ENCODE results near the gene ZNF343.
"Not testable (repeated sequence)": the region's sequence is repeated elsewhere in the genome, so short reads cannot be mapped to it uniquely, and the experiment has no call there.

DNA sequence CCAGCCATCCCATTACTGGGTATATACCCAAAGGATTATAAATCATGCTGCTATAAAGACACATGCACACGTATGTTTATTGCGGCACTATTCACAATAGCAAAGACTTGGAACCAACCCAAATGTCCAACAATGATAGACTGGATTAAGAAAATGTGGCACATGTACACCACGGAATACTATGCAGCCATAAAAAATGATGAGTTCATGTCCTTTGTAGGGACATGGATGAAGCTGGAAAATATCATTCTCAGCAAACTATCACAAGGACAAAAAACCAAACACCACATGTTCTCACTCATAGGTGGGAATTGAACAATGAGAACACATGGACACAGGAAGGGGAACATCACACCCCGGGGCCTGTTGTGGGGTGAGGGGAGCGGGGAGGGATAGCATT lies 2.3 kb downstream of the ZNF343 start:
- TF ChIP-seq, protein P1, sequence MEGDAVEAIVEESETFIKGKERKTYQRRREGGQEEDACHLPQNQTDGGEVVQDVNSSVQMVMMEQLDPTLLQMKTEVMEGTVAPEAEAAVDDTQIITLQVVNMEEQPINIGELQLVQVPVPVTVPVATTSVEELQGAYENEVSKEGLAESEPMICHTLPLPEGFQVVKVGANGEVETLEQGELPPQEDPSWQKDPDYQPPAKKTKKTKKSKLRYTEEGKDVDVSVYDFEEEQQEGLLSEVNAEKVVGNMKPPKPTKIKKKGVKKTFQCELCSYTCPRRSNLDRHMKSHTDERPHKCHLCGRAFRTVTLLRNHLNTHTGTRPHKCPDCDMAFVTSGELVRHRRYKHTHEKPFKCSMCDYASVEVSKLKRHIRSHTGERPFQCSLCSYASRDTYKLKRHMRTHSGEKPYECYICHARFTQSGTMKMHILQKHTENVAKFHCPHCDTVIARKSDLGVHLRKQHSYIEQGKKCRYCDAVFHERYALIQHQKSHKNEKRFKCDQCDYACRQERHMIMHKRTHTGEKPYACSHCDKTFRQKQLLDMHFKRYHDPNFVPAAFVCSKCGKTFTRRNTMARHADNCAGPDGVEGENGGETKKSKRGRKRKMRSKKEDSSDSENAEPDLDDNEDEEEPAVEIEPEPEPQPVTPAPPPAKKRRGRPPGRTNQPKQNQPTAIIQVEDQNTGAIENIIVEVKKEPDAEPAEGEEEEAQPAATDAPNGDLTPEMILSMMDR (IDR thresholded peaks at IDR 0.05; ENCODE audit: extremely low read depth in 1 of 2, insufficient read depth in 1 of 2, low read depth in 1 of 2, low read length in 2 of 2): not testable (repeated sequence)
- not testable (repeated sequence) for TF ChIP-seq EZH2 (IDR thresholded peaks at IDR 0.05; ENCODE audit: borderline replicate concordance, low read depth, low read length, severe bottlenecking); POLR2A (IDR thresholded peaks at IDR 0.05; ENCODE audit: low read depth, low read length); POLR2AphosphoS5 (IDR thresholded peaks at IDR 0.05; ENCODE audit: insufficient read depth, low read depth, low read length); JUN (IDR thresholded peaks at IDR 0.05; ENCODE audit: borderline replicate concordance, insufficient read depth, insufficient read length, low read depth); FOS (IDR thresholded peaks at IDR 0.05; ENCODE audit: borderline replicate concordance, insufficient read depth, low read length); MYC (IDR thresholded peaks at IDR 0.05; ENCODE audit: low read depth, low read length); GATA2 (IDR thresholded peaks at IDR 0.05; ENCODE audit: insufficient read depth, insufficient read length, low read depth, low read length)
- TF ChIP-seq, protein P2, sequence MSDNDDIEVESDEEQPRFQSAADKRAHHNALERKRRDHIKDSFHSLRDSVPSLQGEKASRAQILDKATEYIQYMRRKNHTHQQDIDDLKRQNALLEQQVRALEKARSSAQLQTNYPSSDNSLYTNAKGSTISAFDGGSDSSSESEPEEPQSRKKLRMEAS (IDR thresholded peaks at IDR 0.05; ENCODE audit: insufficient read depth, insufficient read length): not testable (repeated sequence)
